HL-60 (cell line): ENCODE data around the gene GINM1.

Source experiments
- DNase-seq, 2 experiments: peaks; one replicate each; pipeline ENCODE4 v3.0.0-alpha.2; 2010 to 2020; ENCODE audit warnings: low read depth in 1 of 2, low spot score in 1 of 2
- H3K27ac ChIP-seq: fragments of 250-450 bp; sonication (Bioruptor Pico); replicated peaks from 2 replicates; pipeline ENCODE4 v1.5.1; 2020; ENCODE audit warnings: mild to moderate bottlenecking, moderate library complexity
- H3K27me3 ChIP-seq: fragments of 250-450 bp; sonication (Bioruptor Pico); 2 replicates; pipeline ENCODE4 v1.5.1; 2021; ENCODE audit warnings: mild to moderate bottlenecking, moderate library complexity; ENCODE audit not compliant: insufficient read depth, poor library complexity, severe bottlenecking
- H3K4me3 ChIP-seq: replicated peaks from 2 replicates; pipeline ENCODE4 v1.5.1; 2011; ENCODE audit warnings: mild to moderate bottlenecking, control low read depth, low read length; ENCODE audit not compliant: insufficient read depth
- CTCF ChIP-seq: IDR thresholded peaks from one replicate; pipeline ENCODE4 v1.5.1; 2011; ENCODE audit warnings: low read length, control low read depth, inconsistent platforms; ENCODE audit not compliant: insufficient read depth
- GABPA ChIP-seq: IDR thresholded peaks from 2 replicates; pipeline ENCODE4 v1.6.1; 2012; ENCODE audit warnings: low read depth
- POLR2AphosphoS5 ChIP-seq: IDR thresholded peaks from 2 replicates; pipeline ENCODE4 v1.6.1; 2012; ENCODE audit warnings: low read depth
- REST ChIP-seq: IDR thresholded peaks from 2 replicates; pipeline ENCODE4 v1.6.1; 2012; ENCODE audit warnings: low read depth; ENCODE audit not compliant: insufficient replicate concordance
- SPI1 ChIP-seq: IDR thresholded peaks from 2 replicates; pipeline ENCODE4 v1.6.1; 2012; ENCODE audit warnings: low read depth, mild to moderate bottlenecking, borderline replicate concordance

The GINM1 gene

GRCh38 chr6:149600508-149600907 is 34.3 kb downstream of the GINM1 start:
- Histone ChIP-seq H3K27me3 (no peaks in the 10 kb centered on the region), H3K4me3 (no peak overlapping the region), H3K27ac (no peak overlapping the region)
- DNase-seq = no peak
- TF ChIP-seq POLR2AphosphoS5 = no peak
- TF ChIP-seq REST = no peak
- TF ChIP-seq GABPA = no peak
- no peak for TF ChIP-seq CTCF
- no peak for TF ChIP-seq SPI1

GRCh38 chr6:149608381-149608982 is 42.3 kb downstream of the GINM1 start:
- TF ChIP-seq SPI1 (no peak), GABPA (no peak), POLR2AphosphoS5 (no peak), REST (no peak), CTCF (no peak)
- Histone ChIP-seq H3K4me3 (no peak overlapping the region), H3K27ac (no peak overlapping the region), H3K27me3 (no peaks in the 10 kb centered on the region)
- peak in 1 of 2 experiments; percentile 39 for DNase-seq

GRCh38 chr6:149614337-149614736 is 48.2 kb downstream of the GINM1 start:
- no peak for DNase-seq
- Histone ChIP-seq H3K27me3 (no peaks in the 10 kb centered on the region), H3K4me3 (no peak overlapping the region), H3K27ac (no peak overlapping the region)
- TF ChIP-seq REST = no peak
- TF ChIP-seq CTCF = no peak
- no peak for TF ChIP-seq GABPA
- no peak for TF ChIP-seq POLR2AphosphoS5
- TF ChIP-seq SPI1 = no peak
